Mucosa of descending colon (tissue), 3 donors: ENCODE measurements around the gene GRHPR. TPM values are rescaled to one million over a fixed set of nuclear protein-coding genes. Genes with fewer than 3 reads are reported as not detected.

Experiments used
- ATAC-seq: fragments of 200-7000 bp; cut with Tn5 transposase; one replicate; pipeline ENCODE4 v1.9.1; 2020; ENCODE audit warnings: mild to moderate bottlenecking, moderate library complexity
- DNase-seq, 3 donors: peaks; one replicate each; pipeline ENCODE4 v3.0.0-alpha.2; 2020
- H3K36me3 ChIP-seq: fragments of 200-600 bp; one replicate; pipeline ENCODE4 v1.8.0; 2021; ENCODE audit warnings: low read depth, mild to moderate bottlenecking
- H3K4me1 ChIP-seq: fragments of 200-600 bp; one replicate; pipeline ENCODE4 v1.8.0; 2021; ENCODE audit warnings: low read depth, mild to moderate bottlenecking
- H3K4me3 ChIP-seq: fragments of 200-600 bp; one replicate; pipeline ENCODE4 v1.8.0; 2021; ENCODE audit warnings: mild to moderate bottlenecking
- H3K9me3 ChIP-seq: fragments of 200-600 bp; one replicate; pipeline ENCODE4 v1.8.0; 2021; ENCODE audit warnings: mild to moderate bottlenecking
- intact Hi-C, 2 donors: fragments of 100-400 bp; cut with DNase I in 1 of 2; cut with micrococcal nuclease in 1 of 2; formaldehyde crosslinking; loops; one replicate each; pipeline versions ENCODE4 v1.11.0 to v1.11.1; 2022; cut with DNase I, micrococcal nuclease
- long read RNA-seq, 2 donors: library from polyadenylated mRNA; unstranded; transcript quantifications; one replicate each; pipeline ENCODE4 v2.0.0, GENCODE V29; 2019 to 2021
- total RNA-seq, 3 donors: library from RNA; stranded (reverse); fragmentation: NEBNext Ultra II Directional in 2 of 3; extraction: Animal tissue kit (Norgen Biotek cat#: 25700) in 2 of 3; gene quantifications; one replicate each; pipeline versions ENCODE4 v1.2.1 to v1.2.4, GENCODE V29; 2021 to 2023
- TF ChIP-seq, protein P1 (sequence below): fragments of 200-600 bp; IDR thresholded peaks from one replicate; pipeline ENCODE4 v1.8.0; 2022; ENCODE audit warnings: antibody characterized with exemption, mild to moderate bottlenecking
- donor health status: DM: no; HTN: no; CAD: no; lungs with moderate emphysema.
- donor health status: DM: no; HTN: no; CAD: no.
- donor health status: DM: no; HTN: yes; CAD: no.

Gene GRHPR
- 10 to 100 TPM; 63.0 to 81.3 (median 79.5) TPM for total RNA-seq
- long read RNA-seq, donor 1, full-length matches to known transcripts = 79 of 100 reads
- long read RNA-seq, donor 1, partial matches to known transcripts = 17 of 100 reads
- long read RNA-seq, donor 1, other reads (novel, unspliced or antisense) = 4 of 100 reads
- long read RNA-seq, donor 2, transcript GRHPR-203 (9 exons, 1,080 nt) = minor isoform, 5 of 43 reads
- long read RNA-seq, donor 2, transcript GRHPR-201 (9 exons, 1,280 nt) = major isoform, 25 of 43 reads
- long read RNA-seq, donor 2, partial matches to known transcripts = 6 of 43 reads
- long read RNA-seq, donor 2, other reads (novel, unspliced or antisense) = 3 of 43 reads

GRCh38 chr9:37422289-37423104 is at the start of gene GRHPR:
GRHPR (plus strand) TSS chr9:37422696; CDS start chr9:37422751, 55 bp downstream.
- Histone ChIP-seq H3K4me3 (peak within 1 kb of the TSS; percentile 74), H3K4me1 (peaks cover 16% of the 10 kb centered on the region), H3K9me3 (no peaks in the 10 kb centered on the region), H3K36me3 (no peaks in the 10 kb centered on the region)
- intact Hi-C loops = no loop called here
- ATAC-seq = peak; percentile 99
- DNase-seq = peak; percentile 91 to 95 (median 94)
- TF ChIP-seq, protein P1, sequence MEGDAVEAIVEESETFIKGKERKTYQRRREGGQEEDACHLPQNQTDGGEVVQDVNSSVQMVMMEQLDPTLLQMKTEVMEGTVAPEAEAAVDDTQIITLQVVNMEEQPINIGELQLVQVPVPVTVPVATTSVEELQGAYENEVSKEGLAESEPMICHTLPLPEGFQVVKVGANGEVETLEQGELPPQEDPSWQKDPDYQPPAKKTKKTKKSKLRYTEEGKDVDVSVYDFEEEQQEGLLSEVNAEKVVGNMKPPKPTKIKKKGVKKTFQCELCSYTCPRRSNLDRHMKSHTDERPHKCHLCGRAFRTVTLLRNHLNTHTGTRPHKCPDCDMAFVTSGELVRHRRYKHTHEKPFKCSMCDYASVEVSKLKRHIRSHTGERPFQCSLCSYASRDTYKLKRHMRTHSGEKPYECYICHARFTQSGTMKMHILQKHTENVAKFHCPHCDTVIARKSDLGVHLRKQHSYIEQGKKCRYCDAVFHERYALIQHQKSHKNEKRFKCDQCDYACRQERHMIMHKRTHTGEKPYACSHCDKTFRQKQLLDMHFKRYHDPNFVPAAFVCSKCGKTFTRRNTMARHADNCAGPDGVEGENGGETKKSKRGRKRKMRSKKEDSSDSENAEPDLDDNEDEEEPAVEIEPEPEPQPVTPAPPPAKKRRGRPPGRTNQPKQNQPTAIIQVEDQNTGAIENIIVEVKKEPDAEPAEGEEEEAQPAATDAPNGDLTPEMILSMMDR = no peak

DNA sequence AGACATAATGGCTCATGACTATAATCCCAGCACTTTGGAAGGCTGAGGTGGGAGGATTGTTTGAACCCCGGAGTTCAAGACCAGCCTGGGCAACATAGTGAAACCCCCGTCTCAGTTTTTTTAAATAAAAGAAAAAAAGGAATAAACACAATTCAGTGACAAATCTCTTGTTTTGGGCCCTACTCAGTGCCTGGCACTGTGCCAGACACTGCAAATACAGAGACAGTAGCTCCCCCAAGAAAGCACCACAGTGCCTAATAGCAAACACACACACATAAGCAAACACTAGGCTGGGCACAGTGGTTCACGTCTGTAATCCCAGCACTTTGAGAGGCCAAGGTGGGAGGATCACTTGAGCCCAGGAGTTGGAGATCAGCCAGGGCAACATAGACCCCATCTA is 49.7 kb upstream of the GRHPR start:
- Histone ChIP-seq H3K4me3 (no peak overlapping the region), H3K4me1 (no peaks in the 10 kb centered on the region), H3K9me3 (no peaks in the 10 kb centered on the region), H3K36me3 (no peaks in the 10 kb centered on the region)
- TF ChIP-seq, protein P1 = no peak
- intact Hi-C loops = no loop called here
- ATAC-seq (no peak), DNase-seq (no peak)

GRCh38 chr9:37373621-37374020 is 48.9 kb upstream of the GRHPR start:
- ATAC-seq (no peak), DNase-seq (no peak)
- H3K4me1 ChIP-seq = no peaks in the 10 kb centered on the region
- no peaks in the 10 kb centered on the region for H3K36me3 ChIP-seq
- intact Hi-C loops = no loop called here
- no peak overlapping the region for H3K4me3 ChIP-seq
- TF ChIP-seq, protein P1 = no peak
- no peaks in the 10 kb centered on the region for H3K9me3 ChIP-seq

DNA sequence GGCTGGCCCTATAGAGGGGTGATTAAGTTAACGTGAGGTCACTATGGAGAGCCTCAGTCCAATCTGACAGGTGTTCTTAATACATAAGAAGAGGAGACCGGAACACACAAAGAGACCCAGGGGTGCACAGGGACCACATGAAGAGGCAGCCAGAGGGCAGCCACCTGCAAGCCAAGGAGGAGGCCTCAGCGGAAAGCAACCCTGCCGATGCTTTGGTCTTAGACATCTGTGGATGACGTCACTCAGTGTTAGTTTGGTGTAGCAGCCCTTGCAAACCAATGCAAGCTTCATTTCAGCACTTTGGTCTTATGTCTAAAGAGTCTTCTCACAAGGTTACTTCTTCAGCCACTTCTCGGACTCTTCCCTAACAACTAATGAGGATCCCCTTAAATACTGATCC is 47.6 kb upstream of the GRHPR start:
- ATAC-seq (peak; percentile 49), DNase-seq (no peak)
- TF ChIP-seq, protein P1 = no peak
- H3K9me3 ChIP-seq = no peaks in the 10 kb centered on the region
- no peaks in the 10 kb centered on the region for H3K4me1 ChIP-seq
- no peak overlapping the region for H3K4me3 ChIP-seq
- no peaks in the 10 kb centered on the region for H3K36me3 ChIP-seq
- intact Hi-C loops = no loop called here

DNA sequence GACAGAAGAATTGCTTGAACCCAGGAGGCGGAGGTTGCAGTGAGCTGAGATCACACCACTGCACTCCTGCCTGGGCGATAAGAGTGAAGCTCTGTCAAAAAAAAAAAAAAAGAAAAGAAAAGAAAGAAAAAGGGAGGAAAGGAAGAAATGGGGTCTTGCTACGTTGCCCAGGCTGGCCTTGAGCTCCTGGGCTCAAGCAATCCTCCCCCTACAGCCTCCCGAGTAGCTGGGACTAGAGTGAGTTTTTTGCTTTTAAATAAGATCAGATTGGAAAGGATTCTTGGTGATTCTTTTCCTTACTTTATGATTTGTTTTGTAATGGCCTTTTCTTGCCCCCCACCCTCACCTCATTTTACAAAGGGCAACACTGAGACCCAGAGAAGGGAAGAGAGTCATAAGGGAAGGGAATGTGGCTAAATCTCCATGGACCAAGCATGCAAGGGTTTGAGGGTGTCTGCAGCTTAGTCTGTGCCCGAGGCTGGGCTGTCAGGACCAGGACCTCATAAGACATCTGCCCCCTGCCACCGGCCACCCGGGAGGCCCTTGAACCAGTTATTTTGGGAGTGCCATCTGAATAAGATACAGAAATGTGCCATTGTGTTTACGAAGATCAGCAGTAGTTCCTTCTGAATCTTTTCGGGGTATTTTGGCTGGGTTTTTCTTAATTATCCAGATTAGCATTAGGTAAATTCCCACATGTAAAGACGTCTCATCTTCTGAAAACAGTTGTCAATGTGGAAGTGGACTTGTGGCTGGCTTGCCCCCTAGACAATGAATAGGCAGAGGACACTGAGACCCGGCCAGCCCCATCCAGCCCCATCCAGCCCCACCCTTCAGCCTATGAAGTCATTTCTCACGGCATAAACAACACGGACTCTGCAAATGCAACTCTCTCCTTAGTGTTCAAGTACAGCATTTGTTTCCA is 44.5 kb upstream of the GRHPR start:
- ATAC-seq (no peak), DNase-seq (no peak)
- H3K9me3 ChIP-seq = no peaks in the 10 kb centered on the region
- TF ChIP-seq, protein P1 = no peak
- no peak overlapping the region for H3K4me3 ChIP-seq
- H3K36me3 ChIP-seq = no peaks in the 10 kb centered on the region
- intact Hi-C loops = no loop called here
- H3K4me1 ChIP-seq = no peaks in the 10 kb centered on the region
